DND-41 (cell line): ENCODE results near the gene FBXO42.

ENCODE experiments used
- ATAC-seq: fragments of 200-7000 bp; cut with Tn5 transposase; 3 replicates; pipeline ENCODE4 v1.9.1; 2021; ENCODE audit warnings: low read depth; ENCODE audit not compliant: insufficient read depth
- DNase-seq: peaks from one replicate; pipeline ENCODE4 v3.0.0-alpha.2; 2020
- H2AFZ ChIP-seq: 2 replicates; pipeline ENCODE4 v1.6.0; 2012; ENCODE audit warnings: low read depth, low read length
- H3K27ac ChIP-seq: 2 replicates; pipeline ENCODE4 v1.5.1; 2012; ENCODE audit warnings: low read length, inconsistent platforms
- H3K27me3 ChIP-seq: fragments of 200-600 bp; sonication (generic); 2 replicates; pipeline ENCODE4 v1.6.0; 2012; ENCODE audit warnings: low read length, mild to moderate bottlenecking, inconsistent platforms; ENCODE audit not compliant: insufficient read depth, poor library complexity
- H3K36me3 ChIP-seq: 2 replicates; pipeline ENCODE4 v1.5.1; 2012; ENCODE audit warnings: low read length, inconsistent platforms; ENCODE audit not compliant: insufficient read depth
- H3K4me1 ChIP-seq: 2 replicates; pipeline ENCODE4 v1.5.1; 2012; ENCODE audit warnings: mild to moderate bottlenecking, low read length; ENCODE audit not compliant: insufficient read depth
- H3K4me2 ChIP-seq: 2 replicates; pipeline ENCODE4 v1.6.0; 2012; ENCODE audit warnings: mild to moderate bottlenecking, moderate library complexity, low read length, inconsistent platforms; ENCODE audit not compliant: insufficient read depth
- H3K4me3 ChIP-seq, 2 experiments: fragments of 200-600 bp in 1 of 2; shearing (Covaris generic) in 1 of 2; 2 replicates each; pipeline ENCODE4 v1.5.1; 2012 to 2016; ENCODE audit warnings: inconsistent platforms in 2 of 2, low read length in 2 of 2, mild to moderate bottlenecking in 2 of 2, low read depth in 1 of 2, moderate library complexity in 1 of 2
- H3K79me2 ChIP-seq: 2 replicates; pipeline ENCODE4 v1.6.0; 2012; ENCODE audit warnings: low read length, inconsistent platforms; ENCODE audit not compliant: insufficient read depth
- H3K9ac ChIP-seq: 2 replicates; pipeline ENCODE4 v1.6.0; 2012; ENCODE audit warnings: low read depth, mild to moderate bottlenecking, inconsistent platforms, low read length, moderate library complexity
- H3K9me3 ChIP-seq: 2 replicates; pipeline ENCODE4 v1.5.1; 2012; ENCODE audit warnings: low read length, moderate library complexity, mild to moderate bottlenecking, inconsistent platforms; ENCODE audit not compliant: insufficient read depth, severe bottlenecking
- H4K20me1 ChIP-seq: 2 replicates; pipeline ENCODE4 v1.6.0; 2012; ENCODE audit warnings: low read length; ENCODE audit not compliant: insufficient read depth
- EZH2 ChIP-seq: IDR thresholded peaks from 3 replicates; pipeline ENCODE4 v1.6.1; 2012; ENCODE audit warnings: borderline replicate concordance, low read depth, mild to moderate bottlenecking, moderate library complexity, low read length, inconsistent platforms; ENCODE audit not compliant: severe bottlenecking
- TF ChIP-seq, protein P1 (sequence below): IDR thresholded peaks from 2 replicates; pipeline ENCODE4 v1.5.1; 2012; ENCODE audit warnings: borderline replicate concordance, low read length, moderate library complexity, mild to moderate bottlenecking; ENCODE audit not compliant: poor library complexity, severe bottlenecking; ENCODE audit errors: extremely low read depth

Gene FBXO42

GRCh38 chr1:16230744-16231143 is 121.5 kb downstream of the FBXO42 start:
- DNase-seq (no peak), ATAC-seq (no peak)
- Histone ChIP-seq H3K27ac (no peak overlapping the region), H3K4me1 (peaks cover 1% of the 10 kb centered on the region; the same call in 1 of the 2 replicates), H4K20me1 (no peaks in the 10 kb centered on the region), H3K27me3 (no peaks in the 10 kb centered on the region), H3K9me3 (peaks cover 4% of the 10 kb centered on the region), H3K36me3 (no peaks in the 10 kb centered on the region), H3K4me3 (no peak overlapping the region), H3K79me2 (no peaks in the 10 kb centered on the region), H3K4me2 (no peak overlapping the region), H2AFZ (no peak overlapping the region), H3K9ac (no peak overlapping the region)
- TF ChIP-seq, protein P1, sequence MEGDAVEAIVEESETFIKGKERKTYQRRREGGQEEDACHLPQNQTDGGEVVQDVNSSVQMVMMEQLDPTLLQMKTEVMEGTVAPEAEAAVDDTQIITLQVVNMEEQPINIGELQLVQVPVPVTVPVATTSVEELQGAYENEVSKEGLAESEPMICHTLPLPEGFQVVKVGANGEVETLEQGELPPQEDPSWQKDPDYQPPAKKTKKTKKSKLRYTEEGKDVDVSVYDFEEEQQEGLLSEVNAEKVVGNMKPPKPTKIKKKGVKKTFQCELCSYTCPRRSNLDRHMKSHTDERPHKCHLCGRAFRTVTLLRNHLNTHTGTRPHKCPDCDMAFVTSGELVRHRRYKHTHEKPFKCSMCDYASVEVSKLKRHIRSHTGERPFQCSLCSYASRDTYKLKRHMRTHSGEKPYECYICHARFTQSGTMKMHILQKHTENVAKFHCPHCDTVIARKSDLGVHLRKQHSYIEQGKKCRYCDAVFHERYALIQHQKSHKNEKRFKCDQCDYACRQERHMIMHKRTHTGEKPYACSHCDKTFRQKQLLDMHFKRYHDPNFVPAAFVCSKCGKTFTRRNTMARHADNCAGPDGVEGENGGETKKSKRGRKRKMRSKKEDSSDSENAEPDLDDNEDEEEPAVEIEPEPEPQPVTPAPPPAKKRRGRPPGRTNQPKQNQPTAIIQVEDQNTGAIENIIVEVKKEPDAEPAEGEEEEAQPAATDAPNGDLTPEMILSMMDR, result no peak

GRCh38 chr1:16229976-16230740 is 122.1 kb downstream of the FBXO42 start:
- Histone ChIP-seq H3K79me2 (no peaks in the 10 kb centered on the region), H3K4me2 (no peak overlapping the region), H3K27me3 (no peaks in the 10 kb centered on the region), H3K4me1 (no peaks in the 10 kb centered on the region), H3K36me3 (no peaks in the 10 kb centered on the region), H4K20me1 (no peaks in the 10 kb centered on the region), H2AFZ (no peak overlapping the region), H3K9me3 (peaks cover 4% of the 10 kb centered on the region), H3K4me3 (no peak overlapping the region), H3K27ac (no peak overlapping the region), H3K9ac (no peak overlapping the region)
- DNase-seq (no peak), ATAC-seq (no peak)
- TF ChIP-seq, protein P1, result no peak
- no peak for TF ChIP-seq EZH2

DNA sequence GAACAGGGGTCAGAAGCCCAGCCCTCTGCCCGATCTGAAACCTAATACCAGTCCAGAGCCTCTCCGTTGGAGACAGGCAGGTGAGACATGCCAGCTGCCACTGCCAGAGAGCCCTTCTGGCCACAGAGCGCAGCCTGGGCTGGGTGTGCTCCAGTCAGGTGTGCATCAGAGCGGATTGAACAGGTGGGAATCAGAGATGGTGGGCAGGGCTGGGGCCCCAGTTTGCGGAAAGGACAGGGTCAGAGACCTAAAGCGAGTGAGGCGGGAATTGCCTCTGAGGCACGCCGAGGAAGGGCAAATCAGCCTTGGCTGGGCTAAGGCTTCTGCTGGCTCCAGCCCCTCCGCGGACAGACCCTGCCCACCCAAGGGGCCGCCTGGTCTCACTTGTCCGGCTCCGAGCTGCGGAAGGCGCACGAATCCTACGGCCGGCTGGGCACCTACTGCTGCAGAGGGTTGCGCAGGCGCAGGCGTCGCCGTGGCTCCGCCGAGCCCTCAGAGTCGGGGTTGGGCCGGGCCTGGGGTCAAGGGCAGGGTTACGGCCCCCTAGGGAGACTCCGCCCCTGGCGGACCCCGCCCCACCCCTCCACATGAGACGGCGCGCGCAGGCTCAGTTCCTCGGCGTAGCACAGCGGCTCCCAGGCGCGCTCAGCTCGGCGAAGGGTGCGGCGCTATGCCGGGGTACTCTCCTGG is 125.6 kb downstream of the FBXO42 start:
- TF ChIP-seq EZH2, result no peak
- TF ChIP-seq, protein P1, result no peak
- Histone ChIP-seq H3K9ac (no peak overlapping the region), H4K20me1 (no peaks in the 10 kb centered on the region), H3K79me2 (no peaks in the 10 kb centered on the region), H3K27ac (no peak overlapping the region), H3K36me3 (no peaks in the 10 kb centered on the region), H3K9me3 (peaks cover 4% of the 10 kb centered on the region), H3K4me2 (no peak overlapping the region), H3K4me1 (no peaks in the 10 kb centered on the region), H2AFZ (no peak overlapping the region), H3K27me3 (no peaks in the 10 kb centered on the region), H3K4me3 (no peak overlapping the region)
- no peak for ATAC-seq
- no peak for DNase-seq
